GM23338 (cell line): Measurements from ENCODE around the gene GARIN1A.
"Not testable (repeated sequence)": the region's sequence is repeated elsewhere in the genome, so short reads cannot be mapped to it uniquely, and the experiment has no call there.

Experiments used
- CREB1 ChIP-seq: fragments of 250-450 bp; sonication (Bioruptor Pico); IDR thresholded peaks from 2 replicates; pipeline ENCODE4 v1.5.0; 2020; ENCODE audit warnings: low read depth, mild to moderate bottlenecking, moderate library complexity
- CTCF ChIP-seq, 2 experiments: fragments of 200-600 bp in 1 of 2; sonication (generic) in 1 of 2; conservative IDR thresholded peaks; 2 replicates each; pipeline versions ENCODE4 v1.5.1 to v1.6.1; 2016 to 2017; ENCODE audit warnings: antibody characterized with exemption in 2 of 2, low read depth in 2 of 2, mild to moderate bottlenecking in 2 of 2, moderate library complexity in 1 of 2
- ETS1 ChIP-seq: IDR thresholded peaks from 2 replicates; pipeline ENCODE4 v1.6.1; 2016; ENCODE audit warnings: antibody characterized with exemption
- EZH2 ChIP-seq: fragments of 200-600 bp; sonication (generic); IDR thresholded peaks from one replicate; pipeline ENCODE4 v1.8.0; 2017; ENCODE audit warnings: antibody characterized with exemption, mild to moderate bottlenecking, low read depth; ENCODE audit not compliant: unreplicated experiment
- EZH2phosphoT487 ChIP-seq: fragments of 200-600 bp; sonication (generic); IDR thresholded peaks from one replicate; pipeline ENCODE4 v1.8.1; 2018; ENCODE audit warnings: antibody characterized with exemption; ENCODE audit not compliant: unreplicated experiment
- JUNB ChIP-seq: IDR thresholded peaks from one replicate; pipeline ENCODE4 v1.6.1; 2016; ENCODE audit warnings: antibody characterized with exemption; ENCODE audit not compliant: unreplicated experiment
- POLR2AphosphoS5 ChIP-seq: IDR thresholded peaks from 2 replicates; pipeline ENCODE4 v1.6.1; 2016; ENCODE audit warnings: antibody characterized with exemption, low read depth
- REST ChIP-seq: IDR thresholded peaks from one replicate; pipeline ENCODE4 v1.6.1; 2018; ENCODE audit warnings: antibody characterized with exemption; ENCODE audit not compliant: unreplicated experiment
- STAT1 ChIP-seq: IDR thresholded peaks from one replicate; pipeline ENCODE4 v1.6.1; 2016; ENCODE audit warnings: antibody characterized with exemption; ENCODE audit not compliant: unreplicated experiment
- ZNF114 ChIP-seq: fragments of 250-450 bp; sonication (Bioruptor Pico); IDR thresholded peaks from 2 replicates; pipeline ENCODE4 v1.5.0; 2020; ENCODE audit warnings: mild to moderate bottlenecking, moderate library complexity
- ZNF331 ChIP-seq: fragments of 250-450 bp; sonication (Bioruptor Pico); IDR thresholded peaks from 2 replicates; pipeline ENCODE4 v1.5.0; 2020; ENCODE audit warnings: low read depth, mild to moderate bottlenecking, moderate library complexity

- TF ChIP-seq CTCF (conservative IDR thresholded peaks at IDR 0.05; ENCODE audit: low read depth in 2 of 2); JUNB; EZH2; POLR2AphosphoS5; REST; CREB1 (CRISPR knock-in tag); EZH2phosphoT487; ZNF331; ETS1; STAT1; ZNF114: not testable (repeated sequence)
Measured at GRCh38 chr7:128652606-128653005, 19.5 kb upstream of the GARIN1A start.
